Body of pancreas (tissue), 4 donors: ENCODE data around the gene SIAE.

Source experiments
- CTCF ChIP-seq, 7 experiments: fragments of 450-650 bp in 4 of 7; fragments of 200-600 bp in 3 of 7; sonication (generic) in 3 of 7; IDR thresholded peaks; one replicate each; pipeline ENCODE4 v1.5.1; 2016 to 2019; ENCODE audit warnings: antibody characterized with exemption in 7 of 7
- POLR2A ChIP-seq, 3 donors: fragments of 450-650 bp; IDR thresholded peaks; one replicate each; pipeline ENCODE4 v1.6.1; 2016; ENCODE audit warnings: antibody characterized with exemption in 3 of 3, mild to moderate bottlenecking in 2 of 3

- TF ChIP-seq CTCF (IDR thresholded peaks at IDR 0.05) (no peak), POLR2A (IDR thresholded peaks at IDR 0.05) (no peak)
Observed at GRCh38 chr11:124643042-124643604, 30.4 kb downstream of the SIAE start.
